Measurements from ENCODE around the gene GPC5.
"Not testable (repeated sequence)": the region's sequence is repeated elsewhere in the genome, so short reads cannot be mapped to it uniquely, and the experiment has no call there.

GPC5 gene

DNA sequence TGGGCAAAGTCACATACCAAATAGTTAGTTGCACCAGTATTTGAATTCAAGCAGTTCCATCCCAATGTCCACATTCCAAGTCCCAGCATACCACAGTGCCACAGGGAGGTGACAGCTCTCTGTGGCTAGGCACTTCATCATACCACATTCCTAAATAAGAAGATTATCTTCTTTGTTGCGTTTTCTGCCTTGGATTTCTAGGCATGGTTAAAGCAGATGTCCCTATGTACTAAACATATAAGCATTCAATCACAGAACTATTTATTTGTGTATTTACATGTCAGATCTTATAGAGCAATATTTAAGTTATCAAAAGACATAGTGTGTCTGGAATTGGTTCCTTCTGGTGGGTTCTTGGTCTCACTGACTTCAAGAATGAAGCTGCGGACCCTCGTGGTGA is 403.4 kb downstream of the GPC5 start:
- not testable (repeated sequence) for DNase-seq

DNA sequence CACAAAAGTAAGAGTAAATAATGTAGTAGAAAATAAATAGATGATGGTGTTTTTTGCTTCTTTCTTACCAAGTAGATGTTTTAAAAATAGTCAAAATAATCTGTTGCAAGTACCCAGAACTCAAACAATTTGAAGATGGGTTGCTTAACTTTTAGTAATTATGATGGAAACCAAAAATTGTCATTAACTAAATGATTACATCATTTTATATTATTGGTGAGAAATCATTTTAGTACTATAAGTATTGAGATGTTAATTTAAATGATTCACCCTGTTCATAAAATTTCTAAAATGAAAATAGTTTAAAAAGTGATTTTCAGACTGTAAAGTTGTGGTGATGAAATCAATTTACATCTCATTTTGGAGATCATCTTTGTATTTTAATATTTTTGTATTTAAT is 404.5 kb downstream of the GPC5 start:
- no peak for DNase-seq

DNA sequence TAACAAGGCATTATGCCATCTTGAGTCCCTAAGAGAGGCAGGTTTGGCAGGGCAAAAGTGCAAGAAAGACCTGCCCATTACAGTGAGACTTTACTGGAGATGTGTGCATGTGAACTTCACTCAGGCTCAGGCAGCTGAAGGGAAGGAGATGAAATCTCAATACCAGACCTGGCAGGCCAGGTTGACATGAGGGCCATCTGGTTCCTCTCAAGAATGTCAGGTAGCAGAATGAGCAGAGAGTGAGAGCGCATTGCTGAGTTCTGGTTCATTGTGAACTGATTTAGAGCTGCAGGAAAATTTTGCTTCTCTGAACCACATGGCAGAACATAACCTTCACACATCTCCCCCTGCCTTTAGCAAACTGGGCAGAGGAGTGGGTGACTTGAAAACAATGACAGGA is 406.3 kb downstream of the GPC5 start:
- no peak for DNase-seq

DNA sequence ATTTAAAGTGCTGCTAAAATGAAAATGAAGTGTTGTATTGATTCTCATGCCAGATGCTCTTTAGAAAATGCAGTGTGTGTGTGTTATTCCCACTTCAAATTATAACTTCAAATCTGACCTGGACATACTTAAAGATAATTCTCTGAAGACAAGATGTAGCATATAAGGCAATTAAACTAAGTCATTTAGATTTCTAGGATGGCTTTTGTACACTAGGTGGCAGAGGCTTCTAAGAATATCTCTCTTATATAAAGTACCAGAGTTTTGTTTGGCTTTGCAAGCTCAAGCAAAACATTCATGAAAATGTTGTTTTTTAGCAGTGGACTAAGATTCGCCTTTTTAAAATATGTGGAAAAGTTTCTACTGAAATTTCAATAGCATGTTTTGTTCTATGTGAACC is 407.2 kb downstream of the GPC5 start:
- peak; percentile 25 for DNase-seq

DNA sequence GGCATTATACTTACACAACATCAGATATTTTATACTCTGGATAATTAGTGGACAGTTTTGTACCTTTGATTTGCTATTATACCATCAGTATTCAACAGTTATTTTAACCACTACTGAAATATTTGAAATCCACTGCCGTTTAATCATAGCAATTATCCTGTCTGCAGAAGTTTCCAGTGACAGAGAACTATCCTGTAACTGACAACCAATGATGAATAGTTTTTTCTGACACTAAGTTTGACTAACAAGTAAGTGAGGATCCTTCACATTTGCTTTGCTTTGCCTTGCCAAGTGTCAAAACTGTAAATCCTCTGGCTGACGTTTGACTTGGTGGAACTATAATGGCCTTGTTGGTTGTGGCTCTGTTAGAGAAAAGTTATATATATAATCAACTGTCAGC is 410.7 kb downstream of the GPC5 start:
- no peak for DNase-seq

DNA sequence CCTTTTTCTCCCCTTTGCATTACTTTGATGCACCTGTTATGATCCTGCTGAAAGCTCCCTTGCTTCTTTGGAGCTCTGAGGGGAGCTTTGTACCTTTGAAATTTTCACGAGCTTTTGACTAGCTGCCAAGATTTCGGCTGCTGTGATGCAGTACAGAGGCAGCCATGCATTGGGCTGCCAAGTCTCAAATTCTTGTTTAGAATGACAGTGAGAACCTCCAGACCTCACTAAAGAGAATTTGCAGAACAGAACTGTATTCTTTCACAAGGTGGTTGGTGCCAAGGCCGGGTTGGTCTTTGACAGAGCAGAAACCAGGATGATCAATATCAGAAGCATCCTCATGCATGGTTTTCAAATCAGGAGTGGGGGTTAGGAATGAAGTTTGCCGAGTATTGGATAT is 414.8 kb downstream of the GPC5 start:
- no peak for DNase-seq

DNA sequence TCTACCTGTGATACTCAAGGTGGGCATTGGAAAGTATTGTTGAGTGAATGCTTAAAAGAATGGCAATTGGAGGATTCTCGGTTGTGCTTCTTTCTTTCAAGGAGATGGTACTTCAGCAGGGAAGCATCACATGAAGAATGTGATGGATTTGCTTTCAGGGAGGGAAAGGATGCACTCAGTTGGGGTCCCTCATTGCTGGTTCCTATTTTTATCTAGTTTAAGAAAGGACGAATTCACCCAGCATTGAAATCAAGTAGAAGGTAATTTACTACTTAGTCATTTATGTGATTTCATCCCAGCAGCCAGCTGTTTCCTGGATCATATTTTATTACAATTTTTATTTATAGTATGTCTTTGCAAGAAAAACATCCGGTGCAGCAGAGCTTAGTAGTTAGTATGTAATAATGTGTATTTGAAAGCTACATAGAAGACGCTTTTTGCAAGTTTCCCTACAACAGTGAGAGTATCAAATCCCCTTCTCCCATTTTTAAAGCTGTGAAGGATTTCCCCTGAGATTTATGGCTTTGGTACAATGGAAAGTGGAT is 417.9 kb downstream of the GPC5 start:
- no peak for DNase-seq

DNA sequence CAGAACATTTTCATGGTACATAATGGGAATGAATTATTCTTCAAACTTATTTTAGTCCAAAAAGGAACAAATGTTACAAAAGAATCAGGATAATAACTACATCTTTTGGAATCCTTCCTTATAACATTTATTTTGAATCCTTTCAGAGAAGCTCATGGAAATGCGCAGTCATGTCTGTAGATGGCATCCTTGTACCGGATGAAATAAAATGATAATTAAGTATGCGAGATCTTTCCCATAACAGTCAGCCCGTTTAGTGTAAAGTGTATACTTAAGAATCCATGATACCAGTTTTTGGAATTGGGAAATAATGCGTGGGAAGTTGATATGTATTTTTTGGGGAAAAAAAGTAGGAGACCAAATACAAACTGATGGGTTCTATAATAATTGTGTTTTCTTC is 418.8 kb downstream of the GPC5 start:
- DNase-seq: no peak

DNA sequence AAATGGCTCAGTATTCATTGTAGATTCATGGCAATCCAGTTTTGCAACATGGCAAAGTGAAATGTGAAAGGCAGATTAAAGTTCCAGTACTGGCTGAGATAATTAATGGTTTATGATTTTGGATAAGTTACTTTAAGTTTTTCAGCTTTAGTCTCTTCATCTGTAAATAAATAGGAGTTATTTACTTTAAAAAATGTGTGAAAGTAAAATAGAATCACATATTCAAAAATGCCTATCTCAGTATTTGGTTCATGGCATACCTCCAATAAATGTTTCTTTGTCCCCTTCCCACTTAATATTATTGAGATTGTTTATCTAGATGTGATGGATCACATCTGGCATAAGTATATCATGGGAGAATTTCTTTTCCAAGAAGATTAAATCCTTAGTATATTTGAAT is 426.0 kb downstream of the GPC5 start:
- no peak for DNase-seq

DNA sequence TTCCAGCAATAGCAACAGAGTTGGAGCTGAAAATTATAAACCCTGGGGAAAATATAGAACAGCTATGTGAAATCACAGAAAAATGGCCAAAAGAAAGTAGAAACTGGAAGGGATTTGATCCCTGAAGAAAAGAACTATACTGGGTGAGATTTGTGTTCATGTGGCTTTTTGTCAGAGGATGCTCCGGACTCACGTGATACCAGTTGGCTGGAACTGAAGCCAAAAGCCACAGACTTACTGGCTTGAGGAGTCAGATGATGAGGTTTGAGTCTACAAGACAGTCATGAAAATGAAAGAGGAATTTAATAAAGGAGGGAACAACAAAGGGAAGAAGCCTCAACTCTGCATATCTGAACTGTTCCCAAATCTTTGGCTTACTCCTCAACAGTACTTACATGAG is 427.1 kb downstream of the GPC5 start:
- DNase-seq: no peak

DNA sequence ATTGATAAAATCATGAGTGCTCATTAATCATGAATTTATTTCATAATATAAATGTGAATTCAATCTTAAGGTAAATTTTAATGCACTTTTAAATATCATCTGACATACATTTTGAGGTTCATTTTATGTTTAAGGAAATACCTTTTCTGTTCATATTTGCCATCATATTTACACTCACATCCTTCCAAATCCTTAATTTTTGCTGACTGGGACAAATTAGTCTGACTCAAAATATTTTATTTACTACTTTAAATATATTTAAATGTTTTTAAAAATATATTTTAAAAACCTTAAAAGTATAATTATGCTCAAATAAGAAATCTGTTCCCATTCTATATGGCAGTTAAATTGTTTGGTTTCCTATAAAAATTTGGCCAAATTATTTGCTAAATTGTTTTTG is 438.1 kb downstream of the GPC5 start:
- no peak for DNase-seq

DNA sequence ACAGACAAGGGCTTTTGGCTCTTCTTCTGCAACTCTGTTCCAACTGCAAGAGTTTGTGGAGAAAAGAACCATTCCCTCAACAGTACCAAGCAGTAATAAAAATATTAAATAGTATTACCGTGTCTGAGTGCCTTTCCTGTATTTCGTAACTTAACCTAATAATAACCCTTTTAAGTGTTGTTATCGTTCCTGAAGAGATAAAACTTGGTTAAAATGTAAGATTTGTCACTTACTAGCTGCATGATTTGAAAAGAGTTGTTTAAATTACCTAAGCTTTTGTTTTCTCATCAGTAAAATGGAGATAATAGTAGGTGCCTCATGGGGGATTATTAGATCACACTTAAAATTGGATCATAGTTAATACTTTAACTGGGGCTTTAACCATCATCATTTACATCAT is 447.2 kb downstream of the GPC5 start:
- no peak for DNase-seq

DNA sequence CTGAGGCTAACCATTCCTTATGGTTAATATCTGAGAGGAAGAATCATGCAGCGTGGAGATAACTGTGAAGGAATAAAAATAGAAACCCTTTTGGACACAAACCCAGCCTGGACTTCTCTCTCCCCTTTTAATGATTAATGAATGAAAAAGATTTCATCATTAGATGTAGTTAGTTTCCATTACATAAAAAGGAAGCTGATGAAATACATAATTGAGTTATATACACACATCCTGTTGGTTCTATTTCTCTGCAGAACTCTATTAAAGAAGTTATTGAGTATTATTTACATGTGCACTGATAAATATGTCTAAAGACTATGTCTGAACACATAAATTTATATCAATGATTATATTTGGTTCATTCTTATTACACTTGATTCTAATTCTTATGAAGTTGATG is 465.3 kb downstream of the GPC5 start:
- no peak for DNase-seq

DNA sequence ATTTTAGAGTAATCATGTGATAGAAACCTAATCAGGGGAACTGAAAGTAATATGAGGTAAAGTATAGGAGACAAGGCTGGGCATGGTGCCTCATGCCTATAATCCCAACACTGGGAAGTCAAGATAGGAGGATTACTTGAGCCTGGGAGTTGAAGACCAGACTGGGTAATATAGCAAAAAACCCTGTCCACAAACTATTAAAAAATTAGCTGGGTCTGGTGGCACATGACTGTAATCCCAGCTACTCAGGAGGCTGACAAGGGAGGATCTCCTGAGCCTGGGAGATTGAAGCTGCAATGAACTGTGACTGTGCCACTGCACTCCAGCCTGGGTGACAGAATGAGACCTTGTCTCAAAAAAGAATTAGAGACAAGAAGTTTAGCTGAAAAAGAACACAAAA is 469.9 kb downstream of the GPC5 start:
- no peak for DNase-seq

DNA sequence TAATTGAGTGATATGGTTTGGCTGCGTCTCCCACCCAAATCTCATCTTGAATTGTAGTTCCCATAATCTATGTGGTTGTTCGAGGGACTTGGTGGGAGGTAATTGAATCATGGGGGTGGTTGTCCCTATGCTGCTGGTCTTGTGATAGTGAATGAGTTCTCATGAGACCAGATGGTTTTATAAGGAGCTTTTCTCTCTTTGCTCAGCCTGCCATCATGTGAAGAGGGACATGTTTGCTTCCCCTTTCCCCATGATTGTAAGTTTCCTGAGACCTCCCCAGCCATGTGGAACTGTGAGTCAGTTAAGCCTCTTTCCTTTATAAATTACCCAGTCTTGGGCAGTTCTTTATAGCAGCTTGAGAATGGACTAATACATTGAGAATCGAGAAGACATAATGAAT is 480.1 kb downstream of the GPC5 start:
- DNase-seq: no peak

DNA sequence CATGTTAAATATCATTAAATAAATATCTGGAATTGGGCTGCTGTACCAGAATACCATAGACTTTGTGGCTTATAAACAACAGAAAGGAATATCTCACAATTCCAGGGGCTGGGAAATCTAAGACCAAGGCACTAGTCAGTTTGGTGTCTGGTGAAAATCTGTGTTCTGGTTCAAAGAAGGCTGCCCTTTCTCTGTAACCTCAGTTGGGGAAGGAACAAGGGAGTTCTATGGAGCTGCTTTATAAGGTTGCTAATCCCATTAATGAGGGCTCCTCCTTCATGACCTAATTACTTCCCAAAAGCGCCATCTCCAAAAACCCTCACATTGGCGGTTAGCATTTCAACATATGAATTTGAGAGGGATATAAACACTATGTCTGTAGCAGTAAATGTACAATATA is 480.9 kb downstream of the GPC5 start:
- no peak for DNase-seq

DNA sequence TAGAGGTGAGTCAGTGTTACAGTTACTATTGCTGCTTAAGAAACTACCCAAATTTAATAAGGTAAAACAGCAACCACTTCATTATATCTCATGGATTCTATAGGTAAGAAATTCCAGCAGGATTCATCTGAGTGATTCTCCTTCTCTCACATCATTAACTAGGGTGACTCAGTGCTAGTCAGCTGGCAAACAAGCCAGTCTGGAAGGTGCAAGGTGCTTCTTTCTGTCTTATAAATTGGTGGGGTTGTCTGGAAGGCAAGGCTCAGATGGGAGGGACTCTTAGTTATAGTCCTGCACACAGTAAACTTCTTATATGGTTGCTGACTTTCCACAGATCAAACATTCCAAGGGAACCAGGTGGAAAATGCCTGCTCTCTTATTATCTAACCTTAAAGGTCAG is 484.5 kb downstream of the GPC5 start:
- DNase-seq: no peak

DNA sequence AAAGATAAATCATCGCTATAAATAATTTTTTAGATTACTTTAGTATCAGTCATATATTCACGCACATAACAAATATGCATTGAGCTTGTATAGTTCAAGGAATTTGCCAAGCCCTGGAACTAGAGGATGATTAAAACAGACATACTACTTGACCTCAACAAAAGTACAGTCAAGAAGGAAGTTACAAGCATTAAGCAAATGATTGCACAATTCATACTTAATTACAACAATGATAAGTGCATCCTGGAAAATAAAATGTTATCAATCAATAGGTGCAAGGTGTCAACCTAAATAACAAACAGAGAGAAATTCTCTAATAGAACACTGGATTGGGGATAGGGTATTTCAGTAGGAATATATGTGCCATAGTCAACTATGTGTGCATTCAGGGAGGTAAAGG is 491.2 kb downstream of the GPC5 start:
- no peak for DNase-seq

DNA sequence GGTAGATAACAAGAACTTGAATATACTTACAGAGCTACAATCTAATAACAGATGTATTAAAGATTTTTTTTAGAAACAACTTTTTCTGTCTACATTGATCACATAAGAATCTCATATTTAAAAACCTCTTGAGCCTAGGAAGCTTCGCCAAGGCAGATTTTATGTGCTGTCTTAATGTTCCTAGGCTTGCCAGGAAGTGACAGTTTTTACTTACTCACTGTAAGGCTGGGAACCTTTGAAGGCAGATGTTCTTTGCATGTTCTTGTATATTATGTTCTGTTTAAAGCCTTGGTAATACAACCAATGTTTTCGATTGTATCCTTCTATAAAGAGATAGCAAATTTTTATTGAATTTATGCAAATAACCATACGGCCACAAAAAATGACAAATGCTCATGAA is 492.7 kb downstream of the GPC5 start:
- no peak for DNase-seq

DNA sequence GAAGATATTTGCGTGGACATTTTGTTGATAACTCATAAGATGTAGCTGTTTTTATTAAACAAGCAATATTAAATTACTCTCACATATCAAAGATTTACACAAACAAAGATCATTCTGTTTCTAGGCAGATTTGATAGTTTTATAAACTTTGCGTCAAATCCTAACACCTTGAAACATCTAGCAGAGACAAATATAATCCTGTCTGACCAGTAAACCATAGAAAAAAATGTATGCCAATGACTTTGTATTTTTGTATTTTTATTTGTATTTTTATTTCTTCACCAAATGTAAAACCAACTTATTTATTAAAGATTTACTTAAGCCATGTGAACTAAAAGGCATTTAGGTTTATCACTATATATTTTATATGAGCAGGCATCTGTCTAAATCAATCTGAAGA is 494.6 kb downstream of the GPC5 start:
- DNase-seq: no peak

DNA sequence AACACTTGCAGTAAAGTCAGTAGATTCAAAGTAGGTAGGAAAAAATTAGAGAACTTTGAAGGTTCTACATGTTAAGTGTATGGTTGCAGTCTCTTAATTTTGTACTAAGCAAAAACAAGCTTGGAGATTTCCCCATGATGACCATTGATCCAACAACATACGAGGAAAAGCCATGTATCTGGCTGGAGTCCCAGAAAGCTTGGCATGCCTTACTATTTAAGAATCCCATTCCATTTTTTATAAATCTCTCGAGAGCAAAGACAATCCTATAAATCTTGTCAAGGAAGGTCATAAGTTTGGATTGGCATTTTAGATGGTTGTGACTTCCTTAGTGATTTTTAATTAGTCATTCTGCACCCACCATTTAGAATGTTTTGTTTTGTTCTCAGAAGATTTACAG is 495.9 kb downstream of the GPC5 start:
- DNase-seq: no peak

DNA sequence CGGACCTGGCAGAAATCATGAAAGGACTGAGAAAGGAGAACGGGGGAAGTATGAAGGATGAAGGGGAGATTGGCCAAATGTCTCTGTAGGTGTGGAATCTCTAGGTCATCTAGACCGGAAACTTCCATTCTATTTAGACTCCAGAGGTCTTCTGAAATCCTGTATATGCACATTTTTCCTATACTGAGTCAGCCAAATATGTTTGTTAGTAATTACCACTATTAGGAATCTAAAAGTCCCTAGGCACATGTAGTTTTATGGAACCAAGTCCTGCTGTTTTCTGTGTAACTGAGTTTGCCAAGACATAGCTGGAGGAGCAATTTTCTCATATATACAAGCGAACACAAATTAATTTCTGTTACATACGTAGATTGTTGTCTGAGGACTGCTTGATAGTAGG is 498.1 kb downstream of the GPC5 start:
- DNase-seq: no peak

DNA sequence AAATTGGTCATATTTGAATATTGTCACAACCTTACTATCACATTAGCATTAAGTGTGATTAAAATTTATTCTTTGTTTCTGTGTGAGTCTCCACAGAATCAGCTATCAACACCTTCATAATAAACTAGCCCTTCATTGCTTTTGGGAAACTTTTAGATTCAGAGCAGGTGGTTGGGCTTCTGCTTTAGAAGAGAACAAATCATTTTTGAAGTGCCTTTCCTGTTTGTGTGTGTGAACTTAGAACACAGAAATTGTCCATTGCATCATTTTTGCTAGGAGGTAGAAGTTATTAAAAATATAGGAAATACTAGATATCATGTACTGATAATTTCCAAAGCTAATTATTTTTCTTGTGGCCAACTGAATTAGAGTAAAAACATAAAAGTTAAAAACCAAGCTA is 500.6 kb downstream of the GPC5 start:
- DNase-seq: not testable (repeated sequence)

DNA sequence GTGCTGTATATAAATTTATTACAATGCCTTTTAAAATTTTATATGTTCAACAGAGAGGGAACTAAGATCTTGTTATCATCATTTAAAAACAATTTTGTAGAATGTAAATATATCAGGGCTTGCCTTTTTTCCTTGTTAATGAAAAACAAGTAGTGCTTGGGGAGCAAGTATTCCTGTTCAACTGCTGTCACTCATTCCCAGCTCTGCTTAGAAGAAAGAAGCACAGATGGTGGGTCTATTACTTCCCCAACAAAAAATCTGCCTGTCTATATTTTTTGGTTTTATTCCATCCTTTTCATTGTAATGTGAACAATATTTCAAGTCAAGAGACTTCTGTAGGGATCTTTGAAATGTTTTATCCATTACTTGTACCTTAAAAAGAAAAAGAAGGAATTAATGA is 503.9 kb downstream of the GPC5 start:
- no peak for DNase-seq

DNA sequence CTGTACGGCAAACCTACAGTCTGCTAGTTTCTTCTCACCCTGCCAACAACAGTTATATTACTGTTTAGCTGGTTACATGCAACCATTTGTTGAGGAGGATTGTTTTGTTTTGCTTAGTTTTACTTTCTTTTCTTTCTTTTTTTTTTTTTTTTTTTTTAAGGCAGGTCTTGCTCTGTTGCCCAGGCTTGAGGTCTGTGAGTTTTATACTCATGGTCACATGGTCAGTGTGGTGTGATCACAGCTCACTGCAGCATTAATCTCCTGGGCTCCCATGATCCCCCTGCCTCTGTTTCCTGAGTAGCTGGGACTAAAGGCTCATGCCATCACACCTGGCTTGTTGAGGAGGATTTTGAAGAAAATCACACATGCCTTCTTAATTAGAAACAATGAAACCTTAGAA is 505.6 kb downstream of the GPC5 start:
- no peak for DNase-seq

DNA sequence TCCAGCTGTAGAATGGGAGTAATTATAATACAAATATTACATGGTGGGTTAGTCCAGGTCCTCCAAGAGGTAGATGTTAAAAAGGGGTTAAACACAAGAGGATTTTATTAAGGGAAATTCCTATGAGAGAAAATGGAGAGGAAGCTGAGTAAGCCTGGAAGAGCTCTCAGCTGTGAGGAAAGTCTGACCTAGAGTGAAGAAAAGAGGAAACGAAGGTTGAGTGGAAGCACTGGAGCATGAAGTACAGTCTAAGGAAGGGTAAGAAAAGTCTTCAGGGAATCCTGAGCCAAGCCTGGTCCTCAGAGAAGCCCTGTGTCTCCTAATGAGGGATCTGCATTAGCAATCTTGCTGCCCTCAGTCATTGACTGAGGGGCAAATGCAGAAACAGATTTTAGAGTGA is 506.2 kb downstream of the GPC5 start:
- no peak for DNase-seq

All from NCI-H524 treated with DMSO at 0.1 percent for 48 hours (cell line).